GM18861 (cell line): ENCODE measurements around the gene IRF7.

Experiments
- ATAC-seq: cut with Tn5 transposase; IDR thresholded peaks from one replicate; pipeline ENCODE4 v1.9.1; 2021; ENCODE audit not compliant: unreplicated experiment

Gene IRF7

GRCh38 chr11:608791-609251 lies 6.9 kb downstream of the IRF7 start:
- ATAC-seq = no peak

- no peak for ATAC-seq
Observed at GRCh38 chr11:607971-608659, 7.6 kb downstream of the IRF7 start.

- ATAC-seq = no peak
Observed at GRCh38 chr11:607020-607780, 8.6 kb downstream of the IRF7 start.

GRCh38 chr11:606245-606644 lies 9.5 kb downstream of the IRF7 start:
- no peak for ATAC-seq

GRCh38 chr11:605286-606129 lies 10.2 kb downstream of the IRF7 start:
- ATAC-seq = no peak

GRCh38 chr11:603154-603553 lies 12.6 kb downstream of the IRF7 start:
- ATAC-seq = no peak

- no peak for ATAC-seq
Observed at GRCh38 chr11:601573-602245, 14.0 kb downstream of the IRF7 start.

GRCh38 chr11:598005-598680 lies 17.6 kb downstream of the IRF7 start:
- ATAC-seq = no peak

GRCh38 chr11:597166-597725 lies 18.5 kb downstream of the IRF7 start:
- no peak for ATAC-seq

- ATAC-seq = no peak
Observed at GRCh38 chr11:596374-596773, 19.4 kb downstream of the IRF7 start.

- no peak for ATAC-seq
Observed at GRCh38 chr11:595400-595799, 20.4 kb downstream of the IRF7 start.

- no peak for ATAC-seq
Observed at GRCh38 chr11:593347-593746, 22.4 kb downstream of the IRF7 start.

GRCh38 chr11:592918-593317 lies 22.8 kb downstream of the IRF7 start:
- ATAC-seq = no peak

- no peak for ATAC-seq
Observed at GRCh38 chr11:592501-592900, 23.2 kb downstream of the IRF7 start.

- no peak for ATAC-seq
Observed at GRCh38 chr11:590997-591396, 24.8 kb downstream of the IRF7 start.

- no peak for ATAC-seq
Observed at GRCh38 chr11:589798-590197, 26.0 kb downstream of the IRF7 start.

- no peak for ATAC-seq
Observed at GRCh38 chr11:587978-588380, 27.8 kb downstream of the IRF7 start.

GRCh38 chr11:587546-587945 lies 28.2 kb downstream of the IRF7 start:
- no peak for ATAC-seq

GRCh38 chr11:586376-587316 lies 29.1 kb downstream of the IRF7 start:
- no peak for ATAC-seq
